MM.1S (cell line): ENCODE data around the gene SNN.

Experiments
- CTCF ChIP-seq: fragments of 300-600 bp; sonication (generic); IDR thresholded peaks from 2 replicates; pipeline ENCODE4 v1.5.1; 2016; ENCODE audit warnings: antibody characterized with exemption, low read length, mixed read lengths
- EZH2 ChIP-seq: fragments of 300-600 bp; sonication (generic); optimal IDR thresholded peaks from 2 replicates; pipeline ENCODE3; 2017; ENCODE audit warnings: low read depth, mild to moderate bottlenecking, antibody characterized with exemption, low read length, mixed read lengths
- EZH2phosphoT487 ChIP-seq: fragments of 300-600 bp; sonication (generic); IDR thresholded peaks from 2 replicates; pipeline ENCODE4 v1.6.1; 2018; ENCODE audit warnings: antibody characterized with exemption, low read length

- TF ChIP-seq CTCF, result no peak
- no peak for TF ChIP-seq EZH2
- TF ChIP-seq EZH2phosphoT487, result no peak
Measured at GRCh38 chr16:11634312-11634711, 33.9 kb upstream of the SNN start.
